ENCODE results near the gene SLC24A3.

SLC24A3 gene

DNA sequence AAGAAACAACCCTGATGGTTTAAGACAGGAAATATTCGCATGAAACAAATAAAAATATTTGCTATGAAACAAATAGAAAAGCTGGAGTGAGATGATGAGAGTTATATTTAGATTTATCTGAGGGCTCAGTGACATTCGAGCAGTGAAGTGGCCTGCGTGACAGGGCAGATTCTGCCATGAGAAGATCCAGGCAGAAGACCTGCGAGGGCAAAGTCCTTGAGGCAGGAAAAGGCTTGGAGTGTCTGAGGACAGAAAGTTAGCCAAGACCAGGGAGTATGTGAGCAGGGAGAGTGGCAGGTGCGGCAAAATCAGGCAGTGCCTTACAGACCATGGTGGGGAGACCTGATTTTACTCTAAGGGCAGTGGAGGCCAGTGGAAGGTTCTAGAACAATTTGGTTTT is 478.7 kb downstream of the SLC24A3 start:
- in situ Hi-C loops (cut with HindIII; ENCODE audit: low sequenced_read_pairs) = no loop called here
- H3K4me3 ChIP-seq (ENCODE audit: low read depth, low read length) = no peak overlapping the region
- DNase-seq (ENCODE audit: low read depth, low spot score) = no peak
- TF ChIP-seq, protein P1, sequence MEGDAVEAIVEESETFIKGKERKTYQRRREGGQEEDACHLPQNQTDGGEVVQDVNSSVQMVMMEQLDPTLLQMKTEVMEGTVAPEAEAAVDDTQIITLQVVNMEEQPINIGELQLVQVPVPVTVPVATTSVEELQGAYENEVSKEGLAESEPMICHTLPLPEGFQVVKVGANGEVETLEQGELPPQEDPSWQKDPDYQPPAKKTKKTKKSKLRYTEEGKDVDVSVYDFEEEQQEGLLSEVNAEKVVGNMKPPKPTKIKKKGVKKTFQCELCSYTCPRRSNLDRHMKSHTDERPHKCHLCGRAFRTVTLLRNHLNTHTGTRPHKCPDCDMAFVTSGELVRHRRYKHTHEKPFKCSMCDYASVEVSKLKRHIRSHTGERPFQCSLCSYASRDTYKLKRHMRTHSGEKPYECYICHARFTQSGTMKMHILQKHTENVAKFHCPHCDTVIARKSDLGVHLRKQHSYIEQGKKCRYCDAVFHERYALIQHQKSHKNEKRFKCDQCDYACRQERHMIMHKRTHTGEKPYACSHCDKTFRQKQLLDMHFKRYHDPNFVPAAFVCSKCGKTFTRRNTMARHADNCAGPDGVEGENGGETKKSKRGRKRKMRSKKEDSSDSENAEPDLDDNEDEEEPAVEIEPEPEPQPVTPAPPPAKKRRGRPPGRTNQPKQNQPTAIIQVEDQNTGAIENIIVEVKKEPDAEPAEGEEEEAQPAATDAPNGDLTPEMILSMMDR (IDR thresholded peaks at IDR 0.05; ENCODE audit: low read depth, low read length) = no peak

DNA sequence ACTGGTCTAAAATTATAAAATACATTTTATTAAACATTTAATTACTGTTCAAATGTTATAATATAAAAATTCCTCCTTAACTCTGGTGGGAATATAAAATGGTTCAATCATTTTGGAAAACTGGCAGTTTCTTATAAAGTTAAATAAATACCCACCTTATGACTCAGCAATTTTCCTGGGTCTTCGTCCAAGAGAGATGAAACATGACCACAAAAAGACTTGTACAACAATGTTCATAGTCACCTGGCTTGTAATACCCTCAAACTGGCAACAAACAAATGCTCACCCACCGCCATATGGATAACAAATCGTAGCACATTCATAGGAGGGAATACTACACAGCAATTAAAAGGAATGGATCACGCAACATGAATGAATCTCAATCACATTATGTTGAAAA is 479.7 kb downstream of the SLC24A3 start:
- TF ChIP-seq, protein P1 (IDR thresholded peaks at IDR 0.05; ENCODE audit: low read depth, low read length) = no peak
- peak; percentile 40 for DNase-seq (ENCODE audit: low read depth, low spot score)
- H3K4me3 ChIP-seq (ENCODE audit: low read depth, low read length) = no peak overlapping the region
- in situ Hi-C loops (cut with HindIII; ENCODE audit: low sequenced_read_pairs) = no loop called here

DNA sequence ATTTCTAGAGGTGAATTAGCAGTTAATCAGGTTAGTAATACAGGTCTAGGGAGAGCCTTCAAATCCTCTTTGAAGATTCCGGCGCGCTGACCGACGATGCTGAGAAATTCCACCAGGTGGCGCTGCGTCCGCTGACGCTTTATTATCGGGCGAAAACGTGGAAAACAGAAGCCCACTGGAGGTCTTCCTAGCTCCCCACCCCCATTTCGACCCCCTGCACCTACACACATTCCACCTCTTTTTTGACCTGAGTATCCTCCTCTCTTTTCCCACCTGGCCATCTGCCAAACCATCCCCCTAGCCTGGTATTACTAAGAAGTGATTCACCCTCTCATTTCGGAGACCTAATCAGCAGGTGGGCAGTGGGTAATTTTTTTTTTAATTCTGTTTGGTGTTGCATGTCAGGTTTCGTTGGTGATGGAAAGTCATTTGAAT is 480.3 kb downstream of the SLC24A3 start:
- in situ Hi-C loops (cut with HindIII; ENCODE audit: low sequenced_read_pairs) = no loop called here
- H3K4me3 ChIP-seq (ENCODE audit: low read depth, low read length) = peak overlapping the region; percentile 16

DNA sequence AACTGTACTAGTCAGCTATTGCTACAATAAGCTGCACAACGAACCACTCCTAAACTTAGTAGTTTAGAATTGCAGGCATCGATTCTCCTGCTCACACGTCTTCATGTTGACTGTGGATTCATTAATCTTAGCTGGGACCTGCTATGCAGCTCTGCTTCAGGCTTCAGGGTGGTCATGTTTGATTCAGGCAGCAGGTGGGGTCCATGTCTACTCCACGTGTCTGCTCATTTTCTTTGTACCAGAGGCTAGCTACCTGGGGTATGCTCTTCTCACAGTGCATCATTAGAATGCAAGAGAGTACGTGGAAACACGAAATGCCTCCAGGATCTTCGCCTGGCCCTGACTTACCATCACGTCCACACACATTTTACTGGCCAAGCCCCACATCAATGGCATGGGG is 481.1 kb downstream of the SLC24A3 start:
- TF ChIP-seq, protein P1 (IDR thresholded peaks at IDR 0.05; ENCODE audit: low read depth, low read length) = no peak
- in situ Hi-C loops (cut with HindIII; ENCODE audit: low sequenced_read_pairs) = no loop called here
- H3K4me3 ChIP-seq (ENCODE audit: low read depth, low read length) = no peak overlapping the region
- DNase-seq (ENCODE audit: low read depth, low spot score) = no peak

More for the DNA sequence above, 480.3 kb downstream of the SLC24A3 start:
- DNase-seq (ENCODE audit: low read depth, low spot score) = peak; percentile 65
- TF ChIP-seq, protein P1 (IDR thresholded peaks at IDR 0.05; ENCODE audit: low read depth, low read length) = peak; percentile 87

DNA sequence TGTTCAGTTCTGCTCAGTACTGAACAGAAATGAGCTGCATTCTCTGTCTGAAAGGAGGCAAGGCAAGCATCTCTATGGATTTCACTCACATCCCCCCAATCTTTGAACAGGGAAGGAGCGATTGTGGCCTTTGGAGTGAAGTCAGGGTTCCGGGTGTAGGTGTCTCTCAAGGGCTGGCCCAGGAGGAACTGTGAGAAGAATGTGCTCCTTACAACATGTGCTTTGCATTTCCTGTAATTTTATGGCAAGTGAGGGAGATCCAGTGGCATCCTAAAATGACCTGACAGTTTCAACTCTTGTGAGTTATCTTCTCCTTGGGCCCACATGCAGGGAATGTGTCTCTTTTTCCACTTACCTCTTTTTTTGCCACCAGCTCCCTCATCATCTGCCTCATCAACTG is 482.6 kb downstream of the SLC24A3 start:
- in situ Hi-C loops (cut with HindIII; ENCODE audit: low sequenced_read_pairs) = no loop called here
- no peak overlapping the region for H3K4me3 ChIP-seq (ENCODE audit: low read depth, low read length)
- no peak for DNase-seq (ENCODE audit: low read depth, low spot score)
- TF ChIP-seq, protein P1 (IDR thresholded peaks at IDR 0.05; ENCODE audit: low read depth, low read length) = no peak

DNA sequence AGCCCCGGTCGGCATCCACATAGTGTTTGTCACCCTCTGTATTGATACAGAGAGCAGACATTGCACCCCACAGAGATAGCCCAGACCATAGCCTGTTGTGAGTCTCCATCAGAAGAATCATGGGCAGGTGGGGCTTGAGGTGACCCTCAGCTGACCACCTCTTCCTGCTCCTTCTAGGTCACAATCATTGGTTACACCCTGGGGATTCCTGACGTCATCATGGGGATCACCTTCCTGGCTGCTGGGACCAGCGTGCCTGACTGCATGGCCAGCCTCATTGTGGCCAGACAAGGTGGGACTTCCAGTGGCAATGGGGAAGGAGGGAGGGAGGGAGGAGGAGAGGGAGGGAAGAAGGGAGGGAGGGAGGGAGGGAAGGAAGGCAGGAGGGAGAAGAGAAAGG is 484.2 kb downstream of the SLC24A3 start:
- DNase-seq (ENCODE audit: low read depth, low spot score) = no peak
- TF ChIP-seq, protein P1 (IDR thresholded peaks at IDR 0.05; ENCODE audit: low read depth, low read length) = no peak
- H3K4me3 ChIP-seq (ENCODE audit: low read depth, low read length) = no peak overlapping the region
- in situ Hi-C loops (cut with HindIII; ENCODE audit: low sequenced_read_pairs) = no loop called here

DNA sequence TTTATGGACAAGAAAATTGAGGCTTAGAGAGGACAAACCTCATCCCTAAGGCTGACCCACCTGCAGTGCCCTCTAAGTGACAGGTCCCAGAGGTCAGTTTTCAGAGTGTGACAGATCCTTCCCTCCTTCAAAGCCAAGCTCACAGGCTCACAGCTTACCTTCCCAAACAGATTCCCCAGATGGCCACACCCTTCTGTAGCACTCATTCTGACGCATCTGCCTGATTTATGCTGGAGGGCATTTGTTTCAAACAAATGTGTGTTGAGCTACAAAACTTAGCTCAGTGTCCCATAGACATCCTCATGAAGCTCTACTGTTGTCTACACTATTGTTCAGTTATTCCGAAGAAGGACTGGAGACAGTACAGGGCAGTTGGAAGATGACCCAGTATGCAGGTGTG is 485.0 kb downstream of the SLC24A3 start:
- H3K4me3 ChIP-seq (ENCODE audit: low read depth, low read length) = no peak overlapping the region
- TF ChIP-seq, protein P1 (IDR thresholded peaks at IDR 0.05; ENCODE audit: low read depth, low read length) = no peak
- no peak for DNase-seq (ENCODE audit: low read depth, low spot score)
- in situ Hi-C loops (cut with HindIII; ENCODE audit: low sequenced_read_pairs) = no loop called here

Measured in astrocyte of the spinal cord (primary cell).